MCF 10A (cell line): ENCODE results near the gene CACNA1D. TPM values are rescaled to one million over a fixed set of nuclear protein-coding genes. Genes with fewer than 3 reads are reported as not detected.

Experiments used
- BruUV-seq: library from RNA; stranded (reverse); fragments of 400-500 nt; replicated peaks from 2 replicates; lab custom pipeline; 2021; lab: Mats Ljungman, UMichigan
- CTCF ChIA-PET: fragments of 300-600 bp; sonication (Branson Sonifier 250); formaldehyde crosslinking; extraction: SDS; loops from one replicate; lab custom pipeline; 2021; ENCODE audit warnings: antibody characterized with exemption, inconsistent platforms; lab: Yijun Ruan, JAX
- POLR2A ChIA-PET: fragments of 300-600, 350-650 bp; sonication (Branson Sonifier 250); formaldehyde crosslinking; extraction: SDS; loops from one replicate; lab custom pipeline; 2020; ENCODE audit warnings: antibody characterized with exemption, inconsistent platforms; lab: Yijun Ruan, JAX
- DNase-seq: peaks from one replicate; pipeline ENCODE4 v3.0.0-alpha.2; 2018; ENCODE audit not compliant: unreplicated experiment
- H3K27ac Mint-ChIP-seq: one replicate; pipeline ENCODE4 v1.8.0; 2022; ENCODE audit warnings: mild to moderate bottlenecking, low read depth, mixed read lengths; ENCODE audit not compliant: unreplicated experiment
- H3K27me3 Mint-ChIP-seq: one replicate; pipeline ENCODE4 v1.8.0; 2022; ENCODE audit warnings: mixed read lengths; ENCODE audit not compliant: insufficient read depth, unreplicated experiment
- H3K36me3 Mint-ChIP-seq: one replicate; pipeline ENCODE4 v1.8.0; 2022; ENCODE audit warnings: mild to moderate bottlenecking, moderate library complexity, mixed read lengths; ENCODE audit not compliant: insufficient read depth, unreplicated experiment
- H3K4me1 Mint-ChIP-seq: one replicate; pipeline ENCODE4 v1.8.0; 2022; ENCODE audit warnings: mixed read lengths; ENCODE audit not compliant: insufficient read depth, unreplicated experiment
- H3K4me3 Mint-ChIP-seq: one replicate; pipeline ENCODE4 v1.8.0; 2022; ENCODE audit warnings: mild to moderate bottlenecking, moderate library complexity, mixed read lengths; ENCODE audit not compliant: unreplicated experiment
- H3K9me3 Mint-ChIP-seq: one replicate; pipeline ENCODE4 v1.8.0; 2022; ENCODE audit warnings: mixed read lengths; ENCODE audit not compliant: unreplicated experiment
- intact Hi-C: fragments of 100-400 bp; cut with micrococcal nuclease; formaldehyde crosslinking; loops from 2 replicates; pipeline ENCODE4 v1.14.1; 2022
- total RNA-seq: library from RNA; stranded (reverse); gene quantifications from 2 replicates; pipeline ENCODE4 v1.2.3, GENCODE V29; 2022
- TF ChIP-seq, protein P1 (sequence below): fragments of 200-600 bp; IDR thresholded peaks from one replicate; pipeline ENCODE4 v1.8.0; 2022; ENCODE audit warnings: antibody characterized with exemption, mild to moderate bottlenecking; ENCODE audit not compliant: unreplicated experiment

Gene CACNA1D
- total RNA-seq, 1 experiment from 2014 or later = 0.26 TPM

DNA sequence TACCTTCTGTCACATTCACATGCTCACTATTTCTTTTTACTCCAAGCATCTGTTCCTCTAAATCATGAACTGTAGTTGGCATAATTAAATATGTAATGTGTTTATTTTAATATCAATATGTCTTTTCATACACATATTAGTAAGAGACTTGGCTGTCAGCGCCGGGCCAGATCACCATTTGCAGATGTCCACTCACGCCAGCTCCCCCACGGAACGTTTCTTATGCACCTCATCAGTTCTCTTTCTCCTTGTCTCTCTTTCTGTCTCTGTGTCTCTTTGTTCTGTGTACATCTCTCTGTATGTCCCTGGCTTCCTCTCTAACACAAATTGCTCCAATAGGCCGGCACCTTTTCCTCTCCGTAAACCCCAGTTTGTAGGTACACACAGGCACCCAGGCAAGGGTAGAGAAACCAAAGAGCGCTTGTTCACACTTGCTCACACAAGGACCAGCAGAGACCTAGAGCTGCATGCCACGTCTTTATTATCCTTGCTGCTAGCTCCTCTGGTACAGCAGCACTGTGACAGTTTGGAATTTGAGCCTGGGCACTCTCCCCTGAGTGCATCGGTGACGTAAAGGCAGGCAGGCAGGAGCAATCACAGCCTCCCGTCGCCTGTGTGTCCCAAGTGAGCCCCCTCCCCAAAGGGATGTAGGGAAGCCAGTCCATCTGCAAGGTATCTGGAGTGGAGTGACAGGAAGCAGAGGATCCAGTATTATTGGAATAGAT, 40.4 kb downstream of the CACNA1D start:
- Mint-ChIP-seq H3K27ac (no peak overlapping the region), H3K4me1 (no peaks in the 10 kb centered on the region), H3K27me3 (peaks cover 32% of the 10 kb centered on the region), H3K4me3 (no peak overlapping the region), H3K9me3 (no peaks in the 10 kb centered on the region), H3K36me3 (no peaks in the 10 kb centered on the region)
- TF ChIP-seq, protein P1, sequence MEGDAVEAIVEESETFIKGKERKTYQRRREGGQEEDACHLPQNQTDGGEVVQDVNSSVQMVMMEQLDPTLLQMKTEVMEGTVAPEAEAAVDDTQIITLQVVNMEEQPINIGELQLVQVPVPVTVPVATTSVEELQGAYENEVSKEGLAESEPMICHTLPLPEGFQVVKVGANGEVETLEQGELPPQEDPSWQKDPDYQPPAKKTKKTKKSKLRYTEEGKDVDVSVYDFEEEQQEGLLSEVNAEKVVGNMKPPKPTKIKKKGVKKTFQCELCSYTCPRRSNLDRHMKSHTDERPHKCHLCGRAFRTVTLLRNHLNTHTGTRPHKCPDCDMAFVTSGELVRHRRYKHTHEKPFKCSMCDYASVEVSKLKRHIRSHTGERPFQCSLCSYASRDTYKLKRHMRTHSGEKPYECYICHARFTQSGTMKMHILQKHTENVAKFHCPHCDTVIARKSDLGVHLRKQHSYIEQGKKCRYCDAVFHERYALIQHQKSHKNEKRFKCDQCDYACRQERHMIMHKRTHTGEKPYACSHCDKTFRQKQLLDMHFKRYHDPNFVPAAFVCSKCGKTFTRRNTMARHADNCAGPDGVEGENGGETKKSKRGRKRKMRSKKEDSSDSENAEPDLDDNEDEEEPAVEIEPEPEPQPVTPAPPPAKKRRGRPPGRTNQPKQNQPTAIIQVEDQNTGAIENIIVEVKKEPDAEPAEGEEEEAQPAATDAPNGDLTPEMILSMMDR = no peak
- intact Hi-C loops = no loop called here
- POLR2A ChIA-PET = interaction anchor here (0.7 kb wide), 1 partner anchor 11 kb away, joined by 3 read pairs; no protein-coding TSS in a partner anchor
- no TSS peak for BruUV-seq
- CTCF ChIA-PET = interaction anchor here (0.6 kb wide), 1 partner anchor 99 kb away, joined by 3 read pairs; no protein-coding TSS in a partner anchor
- DNase-seq = no peak

DNA sequence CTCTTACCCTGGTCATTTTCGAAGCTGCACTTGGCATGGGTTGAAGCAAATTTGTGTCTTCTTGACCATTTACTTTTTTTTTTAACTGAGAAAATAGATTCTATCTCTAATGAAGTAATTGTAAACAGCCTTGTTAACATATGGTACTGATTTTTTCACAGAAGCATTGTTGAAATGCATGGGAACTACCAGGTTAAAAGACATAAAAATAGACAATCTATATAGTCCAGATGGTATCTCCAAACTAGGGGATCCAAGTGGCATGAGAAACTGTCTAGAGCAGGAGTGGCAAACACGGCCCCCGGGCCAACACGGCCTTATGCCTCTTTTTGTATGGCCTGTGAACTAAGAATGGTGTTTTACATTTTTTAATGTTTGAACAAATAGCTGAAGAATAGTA, 41.9 kb downstream of the CACNA1D start:
- TF ChIP-seq, protein P1 = no peak
- H3K4me1 Mint-ChIP-seq = no peaks in the 10 kb centered on the region
- CTCF ChIA-PET = interaction anchor here (1.1 to 1.3 kb wide), 2 partner anchors 9 to 11 kb away, joined by 3 to 5 read pairs; no protein-coding TSS in a partner anchor
- no peak for DNase-seq
- POLR2A ChIA-PET = no interaction called here
- BruUV-seq = no TSS peak
- no peaks in the 10 kb centered on the region for H3K36me3 Mint-ChIP-seq
- peaks cover 32% of the 10 kb centered on the region for H3K27me3 Mint-ChIP-seq
- H3K9me3 Mint-ChIP-seq = no peaks in the 10 kb centered on the region
- H3K27ac Mint-ChIP-seq = no peak overlapping the region
- H3K4me3 Mint-ChIP-seq = no peak overlapping the region
- intact Hi-C loops = no loop called here

DNA sequence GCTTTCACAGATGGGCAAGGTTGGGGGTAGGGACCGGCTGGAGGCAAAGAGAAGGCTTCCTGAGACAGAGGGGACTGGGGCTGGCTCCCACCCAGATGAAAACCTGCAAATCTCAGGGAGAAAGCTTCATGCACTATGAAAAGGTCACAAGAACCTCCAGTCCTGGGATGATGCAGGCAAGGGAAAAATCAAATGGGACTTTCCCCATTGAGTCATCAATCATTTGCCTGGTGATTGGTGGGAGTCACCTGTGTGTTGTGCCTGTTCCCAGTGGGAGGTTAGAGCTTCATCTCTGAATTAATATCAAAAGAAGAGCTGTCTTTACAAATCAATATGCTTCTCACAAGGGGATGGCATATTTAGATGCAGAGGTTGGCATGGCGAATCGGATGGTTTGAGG, 49.9 kb downstream of the CACNA1D start:
- intact Hi-C loops = no loop called here
- TF ChIP-seq, protein P1 = no peak
- H3K27ac Mint-ChIP-seq = no peak overlapping the region
- H3K9me3 Mint-ChIP-seq = no peaks in the 10 kb centered on the region
- no TSS peak for BruUV-seq
- H3K4me1 Mint-ChIP-seq = no peaks in the 10 kb centered on the region
- no peaks in the 10 kb centered on the region for H3K36me3 Mint-ChIP-seq
- ChIA-PET POLR2A (interaction anchor here (0.6 kb wide), 1 partner anchor 18 kb away, joined by 3 read pairs; no protein-coding TSS in a partner anchor), CTCF (no interaction called here)
- DNase-seq = peak; percentile 19
- no peak overlapping the region for H3K4me3 Mint-ChIP-seq
- H3K27me3 Mint-ChIP-seq = peaks cover 15% of the 10 kb centered on the region

DNA sequence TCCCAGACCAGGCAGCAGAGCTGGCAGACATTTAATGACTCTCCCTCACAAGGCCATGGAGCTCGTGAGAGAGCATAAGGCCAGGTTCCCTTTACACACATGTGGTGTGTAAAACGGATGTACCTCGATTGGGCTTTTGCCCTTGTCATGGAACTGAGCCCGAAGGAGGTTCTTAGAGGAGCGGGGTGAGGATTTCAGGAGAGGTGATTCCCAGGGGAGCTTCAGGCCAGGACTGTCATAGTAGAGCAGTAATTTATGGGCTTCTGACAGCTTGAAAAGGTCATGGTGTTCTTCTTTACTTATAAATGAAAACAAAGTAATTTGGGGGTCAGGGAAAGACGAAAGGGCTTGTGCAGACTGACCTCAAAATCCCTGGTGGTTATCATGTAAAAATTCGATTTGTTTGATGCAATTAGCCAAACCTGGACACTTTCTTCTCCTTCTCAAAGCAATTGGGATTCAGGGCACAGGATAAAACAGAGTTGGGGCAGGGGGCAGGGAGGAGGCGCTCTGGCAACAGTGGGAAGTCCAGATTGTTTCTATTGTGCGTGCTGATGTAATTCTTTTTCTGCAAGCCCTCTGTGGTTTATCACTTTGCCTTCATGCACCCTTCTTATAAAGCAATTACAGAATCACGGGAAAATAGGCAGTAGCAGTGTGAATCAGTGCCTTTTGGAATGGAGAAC, 51.0 kb downstream of the CACNA1D start:
- no peak for DNase-seq
- H3K27me3 Mint-ChIP-seq = peaks cover 13% of the 10 kb centered on the region

More for the DNA sequence above, 51.0 kb downstream of the CACNA1D start:
- no peaks in the 10 kb centered on the region for H3K9me3 Mint-ChIP-seq
- ChIA-PET CTCF (interaction anchor here (0.6 to 0.8 kb wide), 2 partner anchors 9 to 12 kb away, joined by 3 to 5 read pairs; no protein-coding TSS in a partner anchor), POLR2A (interaction anchor here (0.7 kb wide), 1 partner anchor 292 kb away, joined by 3 read pairs; no protein-coding TSS in a partner anchor)
- H3K36me3 Mint-ChIP-seq = no peaks in the 10 kb centered on the region
- intact Hi-C loops = no loop called here
- no TSS peak for BruUV-seq
- H3K27ac Mint-ChIP-seq = no peak overlapping the region
- H3K4me1 Mint-ChIP-seq = no peaks in the 10 kb centered on the region
- TF ChIP-seq, protein P1 = no peak
- H3K4me3 Mint-ChIP-seq = no peak overlapping the region
